Stimulated activated naive CD8-positive, alpha-beta T cell treated with anti-CD3 and anti-CD28 coated beads, Interleukin-15, Interleukin-2, amounts not matched to agents 100 ng/mL and 50 ng/mL, for 24 hours (primary cell): ENCODE results near the gene RIMOC1.
"Not testable (repeated sequence)": the region's sequence is repeated elsewhere in the genome, so short reads cannot be mapped to it uniquely, and the experiment has no call there.

Source experiments
- H3K27ac Mint-ChIP-seq: one replicate; pipeline ENCODE4 v1.8.0; 2021; ENCODE audit warnings: mild to moderate bottlenecking, mixed read lengths
- H3K27me3 Mint-ChIP-seq: one replicate; pipeline ENCODE4 v1.8.0; 2021; ENCODE audit warnings: mixed read lengths
- H3K36me3 Mint-ChIP-seq: one replicate; pipeline ENCODE4 v1.8.0; 2021; ENCODE audit warnings: low read depth, mixed read lengths
- H3K4me1 Mint-ChIP-seq: one replicate; pipeline ENCODE4 v1.8.0; 2021; ENCODE audit warnings: low read depth, mixed read lengths
- H3K4me3 Mint-ChIP-seq: one replicate; pipeline ENCODE4 v1.8.0; 2021; ENCODE audit warnings: mild to moderate bottlenecking, mixed read lengths
- H3K9me3 Mint-ChIP-seq: one replicate; pipeline ENCODE4 v1.8.0; 2021; ENCODE audit warnings: mixed read lengths

The RIMOC1 gene

DNA sequence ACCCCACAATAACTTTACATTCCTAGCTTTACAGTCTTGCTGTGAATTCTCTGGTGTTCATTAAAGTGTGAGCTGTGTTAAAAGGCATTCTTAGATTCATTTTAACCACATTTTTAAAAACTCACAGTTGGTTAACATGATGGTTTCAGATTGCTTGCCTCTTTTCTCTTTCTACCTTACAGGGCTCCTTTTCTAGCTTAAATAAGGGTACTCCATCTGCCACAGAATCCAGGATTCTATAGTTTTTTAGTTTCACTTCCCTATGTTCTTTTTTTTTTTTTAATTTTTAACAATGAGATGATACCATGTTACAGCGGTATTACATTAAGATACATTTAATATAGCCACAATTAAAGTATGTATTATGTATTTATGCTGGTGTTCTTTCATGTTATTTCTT lies 17.0 kb downstream of the RIMOC1 start:
- no peak overlapping the region for H3K27ac Mint-ChIP-seq
- H3K4me1 Mint-ChIP-seq: peaks cover 20% of the 10 kb centered on the region
- H3K9me3 Mint-ChIP-seq: no peaks in the 10 kb centered on the region

DNA sequence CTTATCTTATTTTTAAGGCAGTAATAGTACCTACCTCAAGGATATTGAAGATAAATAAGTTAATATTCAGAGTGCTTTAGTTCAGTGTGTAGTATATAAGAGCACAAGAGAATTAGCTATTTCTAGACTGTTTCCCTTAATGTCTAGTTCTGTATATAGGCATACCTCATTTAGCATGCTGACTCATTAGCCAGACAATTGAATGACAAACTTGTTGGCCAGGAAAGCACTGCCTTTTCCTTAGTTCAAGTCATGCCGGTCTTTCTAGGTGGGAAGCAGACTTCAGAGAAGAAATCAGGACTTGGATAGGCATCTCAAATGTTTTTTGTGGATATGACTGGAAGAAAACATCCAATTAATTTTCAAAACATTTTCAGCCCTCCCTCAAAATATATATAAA lies 17.7 kb downstream of the RIMOC1 start:
- Mint-ChIP-seq H3K4me3 (no peak overlapping the region), H3K27me3 (no peaks in the 10 kb centered on the region), H3K36me3 (peaks cover 42% of the 10 kb centered on the region), H3K9me3 (no peaks in the 10 kb centered on the region), H3K4me1 (peaks cover 27% of the 10 kb centered on the region), H3K27ac (no peak overlapping the region)

More for the DNA sequence above, 17.0 kb downstream of the RIMOC1 start:
- H3K27me3 Mint-ChIP-seq: no peaks in the 10 kb centered on the region
- H3K36me3 Mint-ChIP-seq: peaks cover 45% of the 10 kb centered on the region
- H3K4me3 Mint-ChIP-seq: no peak overlapping the region

DNA sequence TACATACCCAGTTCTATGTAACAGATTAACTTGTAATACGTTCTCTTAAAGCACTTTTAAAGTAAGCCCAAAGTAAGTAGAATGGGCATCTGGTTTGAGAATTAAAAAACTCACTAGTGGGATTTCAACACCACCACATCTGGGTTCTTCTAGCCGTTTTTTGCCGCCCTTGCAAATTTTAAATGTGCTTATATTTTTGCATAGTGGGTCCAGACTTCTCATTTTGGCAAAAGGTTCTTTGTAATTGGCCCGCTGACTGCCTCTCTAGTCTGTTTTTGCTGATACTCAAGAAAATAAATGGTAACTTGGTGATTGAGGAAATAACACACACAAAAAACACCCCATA lies 20.4 kb downstream of the RIMOC1 start:
- Mint-ChIP-seq H3K27ac (peak overlapping the region; percentile 88), H3K9me3 (no peaks in the 10 kb centered on the region), H3K4me1 (peaks cover 27% of the 10 kb centered on the region), H3K4me3 (peak overlapping the region; percentile 80), H3K27me3 (no peaks in the 10 kb centered on the region), H3K36me3 (peaks cover 26% of the 10 kb centered on the region)

DNA sequence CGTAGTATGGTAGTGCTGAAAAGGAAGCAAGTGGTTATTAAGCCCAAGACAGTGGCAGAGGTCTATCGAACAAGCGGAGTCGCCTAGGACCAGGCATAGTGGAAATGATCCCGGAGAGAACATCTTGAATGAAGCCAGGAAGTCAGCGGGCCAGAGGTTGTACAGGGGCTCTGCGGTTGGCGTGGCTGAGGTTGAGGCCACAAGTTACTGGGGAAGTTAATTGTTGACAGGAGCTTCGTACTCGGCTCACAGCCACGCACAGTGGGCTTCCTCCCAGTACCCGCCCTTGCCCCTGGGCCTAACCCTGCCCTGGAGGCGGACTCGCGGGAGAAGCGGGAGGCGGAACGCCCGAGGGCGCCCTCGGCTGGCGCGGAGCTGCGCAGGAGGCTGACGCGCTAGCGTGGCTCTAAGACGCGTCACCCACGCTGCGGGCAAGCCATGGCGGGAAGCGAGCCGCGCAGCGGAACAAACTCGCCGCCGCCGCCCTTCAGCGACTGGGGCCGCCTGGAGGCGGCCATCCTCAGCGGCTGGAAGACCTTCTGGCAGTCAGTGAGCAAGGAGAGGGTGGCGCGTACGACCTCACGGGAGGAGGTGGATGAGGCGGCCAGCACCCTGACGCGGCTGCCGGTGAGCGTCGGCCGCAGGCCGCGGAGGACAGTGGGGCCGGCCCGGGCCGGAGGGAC lies 20.9 kb downstream of the RIMOC1 start, which contains the start of gene FBXO4:
Gene FBXO4 (plus strand): TSS at position 410 of the 683 bp plus-strand sequence. CDS start 29 bp downstream, at position 439.
- Mint-ChIP-seq H3K36me3 (peaks cover 26% of the 10 kb centered on the region), H3K4me3 (peak within 1 kb of the TSS; percentile 80), H3K27me3 (no peaks in the 10 kb centered on the region), H3K27ac (peak within 1 kb of the TSS; percentile 88), H3K4me1 (peaks cover 27% of the 10 kb centered on the region), H3K9me3 (no peaks in the 10 kb centered on the region)

DNA sequence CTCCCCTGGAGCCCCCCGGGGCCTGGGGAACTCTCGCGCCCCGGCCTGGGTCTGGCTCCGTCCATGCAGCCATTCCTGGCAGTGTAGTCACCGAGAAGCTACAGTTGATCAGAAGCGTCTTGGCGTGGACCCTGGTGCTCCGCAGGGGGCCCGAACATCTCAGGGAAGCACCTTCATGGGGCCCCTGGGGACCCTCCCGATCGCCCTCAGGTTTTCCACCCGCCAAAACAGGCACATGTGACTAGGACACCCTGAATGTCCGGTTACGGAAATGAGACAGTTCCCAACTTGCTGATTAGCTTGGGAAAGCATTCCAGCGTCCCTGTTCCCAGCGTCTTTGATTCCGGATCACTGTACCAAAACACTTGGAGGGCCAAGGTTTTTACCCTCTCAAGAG lies 21.4 kb downstream of the RIMOC1 start:
- peaks cover 26% of the 10 kb centered on the region for H3K36me3 Mint-ChIP-seq
- peak overlapping the region; percentile 80 for H3K4me3 Mint-ChIP-seq
- peak overlapping the region; percentile 88 for H3K27ac Mint-ChIP-seq
- no peaks in the 10 kb centered on the region for H3K9me3 Mint-ChIP-seq
- H3K27me3 Mint-ChIP-seq: no peaks in the 10 kb centered on the region
- H3K4me1 Mint-ChIP-seq: peaks cover 27% of the 10 kb centered on the region

DNA sequence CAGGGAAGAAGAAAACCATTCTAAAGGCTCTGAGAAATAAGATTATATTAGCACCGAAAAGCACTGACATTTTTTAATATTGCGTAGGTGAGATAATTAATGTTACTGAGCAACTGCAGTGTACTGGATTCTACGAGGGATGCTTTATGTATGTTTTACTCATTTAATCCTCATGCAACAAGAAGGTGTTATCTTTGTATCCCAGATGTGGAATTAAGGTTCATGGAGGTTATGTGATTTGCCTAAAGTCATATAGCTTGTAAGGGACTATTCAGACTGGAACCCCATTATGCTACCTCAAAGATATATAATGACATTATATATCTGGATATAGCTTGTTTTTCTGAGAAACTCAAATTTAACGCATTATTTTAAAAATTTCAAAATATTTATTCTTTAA lies 23.5 kb downstream of the RIMOC1 start:
- no peaks in the 10 kb centered on the region for H3K9me3 Mint-ChIP-seq
- peaks cover 27% of the 10 kb centered on the region for H3K4me1 Mint-ChIP-seq
- no peak overlapping the region for H3K27ac Mint-ChIP-seq
- peaks cover 32% of the 10 kb centered on the region for H3K36me3 Mint-ChIP-seq
- no peak overlapping the region for H3K4me3 Mint-ChIP-seq
- no peaks in the 10 kb centered on the region for H3K27me3 Mint-ChIP-seq

DNA sequence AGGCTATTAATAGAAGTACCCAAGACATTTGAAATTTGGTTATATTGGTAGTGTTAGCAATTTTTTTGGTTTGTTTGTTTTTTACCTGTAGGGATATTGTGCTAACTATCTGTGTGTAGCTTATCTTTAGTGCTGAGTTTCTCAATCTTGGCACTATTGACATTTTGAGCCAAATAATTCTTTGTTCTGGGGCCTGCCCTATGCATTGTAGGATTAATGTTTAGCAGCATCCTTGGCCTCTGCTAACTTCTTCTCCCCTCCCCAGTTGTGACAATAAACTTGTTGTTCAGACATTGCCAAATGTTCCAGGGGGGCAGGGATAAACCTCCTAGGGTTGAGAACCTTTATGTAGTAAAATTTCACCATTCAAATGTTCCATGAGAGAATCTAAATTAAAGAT lies 24.9 kb downstream of the RIMOC1 start:
- H3K9me3 Mint-ChIP-seq: no peaks in the 10 kb centered on the region
- H3K27me3 Mint-ChIP-seq: no peaks in the 10 kb centered on the region
- H3K4me3 Mint-ChIP-seq: no peak overlapping the region
- no peak overlapping the region for H3K27ac Mint-ChIP-seq
- H3K36me3 Mint-ChIP-seq: peaks cover 37% of the 10 kb centered on the region
- peaks cover 26% of the 10 kb centered on the region for H3K4me1 Mint-ChIP-seq

DNA sequence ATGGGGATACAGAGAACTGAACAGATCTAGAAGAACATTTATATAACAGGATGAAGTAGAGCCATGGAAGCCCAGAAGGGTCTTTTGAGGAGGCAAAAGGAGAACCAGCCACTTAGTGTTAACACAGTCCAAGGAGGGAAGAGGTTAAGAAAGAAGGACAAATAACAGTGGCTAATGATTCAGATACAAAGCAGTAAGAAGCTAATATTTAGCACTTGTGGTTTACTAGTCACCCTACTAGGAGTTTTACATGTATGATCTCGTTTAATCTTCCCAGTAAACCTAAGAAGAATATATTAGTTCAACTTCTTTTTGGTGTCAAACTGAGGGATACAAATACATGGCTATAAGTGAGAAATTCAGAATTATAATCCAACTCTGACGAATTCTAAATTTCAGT lies 28.6 kb downstream of the RIMOC1 start:
- H3K9me3 Mint-ChIP-seq: no peaks in the 10 kb centered on the region
- no peaks in the 10 kb centered on the region for H3K4me1 Mint-ChIP-seq
- H3K27me3 Mint-ChIP-seq: no peaks in the 10 kb centered on the region
- no peak overlapping the region for H3K4me3 Mint-ChIP-seq
- peaks cover 47% of the 10 kb centered on the region for H3K36me3 Mint-ChIP-seq
- no peak overlapping the region for H3K27ac Mint-ChIP-seq

GRCh38 chr5:41935544-41935943 lies 31.4 kb downstream of the RIMOC1 start:
- peaks cover 40% of the 10 kb centered on the region for H3K36me3 Mint-ChIP-seq
- H3K4me1 Mint-ChIP-seq: no peaks in the 10 kb centered on the region
- no peaks in the 10 kb centered on the region for H3K9me3 Mint-ChIP-seq

GRCh38 chr5:41940641-41941040 lies 36.5 kb downstream of the RIMOC1 start:
- no peaks in the 10 kb centered on the region for H3K9me3 Mint-ChIP-seq
- H3K36me3 Mint-ChIP-seq: peaks cover 24% of the 10 kb centered on the region
- no peaks in the 10 kb centered on the region for H3K4me1 Mint-ChIP-seq
- no peak overlapping the region for H3K4me3 Mint-ChIP-seq
- no peak overlapping the region for H3K27ac Mint-ChIP-seq
- no peaks in the 10 kb centered on the region for H3K27me3 Mint-ChIP-seq

More at GRCh38 chr5:41935544-41935943, 31.4 kb downstream of the RIMOC1 start:
- Mint-ChIP-seq H3K27ac (no peak overlapping the region), H3K4me3 (no peak overlapping the region), H3K27me3 (no peaks in the 10 kb centered on the region)

- H3K36me3 Mint-ChIP-seq, H3K9me3 Mint-ChIP-seq, H3K4me1 Mint-ChIP-seq, H3K4me3 Mint-ChIP-seq, H3K27me3 Mint-ChIP-seq, H3K27ac Mint-ChIP-seq: not testable (repeated sequence)
Observed at GRCh38 chr5:41945332-41945955, 41.3 kb downstream of the RIMOC1 start.

GRCh38 chr5:41951224-41951623 lies 47.1 kb downstream of the RIMOC1 start:
- Mint-ChIP-seq H3K9me3 (peaks cover 4% of the 10 kb centered on the region), H3K36me3 (no peaks in the 10 kb centered on the region), H3K4me3 (no peak overlapping the region), H3K27ac (no peak overlapping the region), H3K27me3 (no peaks in the 10 kb centered on the region), H3K4me1 (no peaks in the 10 kb centered on the region)
